GM19395 (cell line): ENCODE measurements around the gene ARID5B.

ENCODE experiments used
- ATAC-seq: cut with Tn5 transposase; IDR thresholded peaks from one replicate; pipeline ENCODE4 v1.9.1; 2021; ENCODE audit warnings: mild to moderate bottlenecking, moderate library complexity; ENCODE audit not compliant: unreplicated experiment

ARID5B gene

GRCh38 chr10:62130948-62131347, 229.4 kb downstream of the ARID5B start:
- no peak for ATAC-seq

GRCh38 chr10:62131724-62132123, 230.2 kb downstream of the ARID5B start:
- no peak for ATAC-seq

- ATAC-seq, result peak; percentile 98
Measured at GRCh38 chr10:62133618-62134017, 232.1 kb downstream of the ARID5B start.

- ATAC-seq, result no peak
Measured at GRCh38 chr10:62136931-62137330, 235.4 kb downstream of the ARID5B start.
